Measurements from ENCODE around the gene ENPP1. TPM values are rescaled to one million over a fixed set of nuclear protein-coding genes. Genes with fewer than 3 reads are reported as not detected.

The ENPP1 gene
- total and polyA plus RNA-seq, 9 of the 15 experiments (the other 6 are each of a cell fraction or from before 2014, with no cell fraction given), result 0.03 to 0.56 (median 0.14) TPM

GRCh38 chr6:131923356-131923755, 115.5 kb downstream of the ENPP1 start (continued):
- peak; percentile 24; the same call in 1 of the 2 replicates for TF ChIP-seq REST (IDR thresholded peaks at IDR 0.05; ENCODE audit: borderline replicate concordance)
- no peak for TF ChIP-seq REST (CRISPR knock-in tag; IDR thresholded peaks at IDR 0.05; ENCODE audit: low read depth)
- TF ChIP-seq BDP1 (IDR thresholded peaks at IDR 0.05; ENCODE audit: insufficient read depth, insufficient read length), result no peak
- no peak for TF ChIP-seq PHTF2 (CRISPR knock-in tag; IDR thresholded peaks at IDR 0.05)
- TF ChIP-seq CBX3 (IDR thresholded peaks at IDR 0.05; ENCODE audit: borderline replicate concordance in 1 of 2, low read length in 2 of 2), result peak in 1 of 2 experiments; percentile 97; a peak in 2 of 3 replicates
- TF ChIP-seq CBX8 (IDR thresholded peaks at IDR 0.05; ENCODE audit: borderline replicate concordance, extremely low read depth, low read depth, low read length, poor library complexity, severe bottlenecking), result no peak
- TF ChIP-seq ZNF584 (CRISPR knock-in tag; IDR thresholded peaks at IDR 0.05; ENCODE audit: low read depth), result no peak
- 0 out of 2 replicates have a peak, but pooled peaks have one; percentile 51 for TF ChIP-seq SMC3 (conservative IDR thresholded peaks at IDR 0.05; ENCODE audit: insufficient read depth, low read depth, low read length)
- TF ChIP-seq TEAD2 (tag; IDR thresholded peaks at IDR 0.05), result no peak
- TF ChIP-seq SAP30 (IDR thresholded peaks at IDR 0.05; ENCODE audit: borderline replicate concordance, insufficient read depth, low read depth, low read length, poor library complexity, severe bottlenecking), result no peak
- TF ChIP-seq PCBP1 (IDR thresholded peaks at IDR 0.05; ENCODE audit: low read depth, low read length, poor library complexity, severe bottlenecking), result no peak
- no peak for TF ChIP-seq RAD51 (IDR thresholded peaks at IDR 0.05; ENCODE audit: borderline replicate concordance, low read depth)
- no peak for TF ChIP-seq PHB (CRISPR knock-in tag; IDR thresholded peaks at IDR 0.05)
- no peak for TF ChIP-seq DLX4 (CRISPR knock-in tag; IDR thresholded peaks at IDR 0.05)
- no peak for TF ChIP-seq ASH1L (IDR thresholded peaks at IDR 0.05; ENCODE audit: borderline replicate concordance, low read depth, partially characterized antibody)
- TF ChIP-seq RBM17 (IDR thresholded peaks at IDR 0.05; ENCODE audit: borderline replicate concordance, low read depth, low read length), result no peak

All from K562 (cell line).